GM18502 (cell line): Measurements from ENCODE around the gene OAS3.
"Not testable (repeated sequence)": the region's sequence is repeated elsewhere in the genome, so short reads cannot be mapped to it uniquely, and the experiment has no call there.

Experiments
- ATAC-seq: cut with Tn5 transposase; IDR thresholded peaks from one replicate; pipeline ENCODE4 v1.9.1; 2021; ENCODE audit warnings: mild to moderate bottlenecking; ENCODE audit not compliant: unreplicated experiment, poor library complexity

Gene OAS3

DNA sequence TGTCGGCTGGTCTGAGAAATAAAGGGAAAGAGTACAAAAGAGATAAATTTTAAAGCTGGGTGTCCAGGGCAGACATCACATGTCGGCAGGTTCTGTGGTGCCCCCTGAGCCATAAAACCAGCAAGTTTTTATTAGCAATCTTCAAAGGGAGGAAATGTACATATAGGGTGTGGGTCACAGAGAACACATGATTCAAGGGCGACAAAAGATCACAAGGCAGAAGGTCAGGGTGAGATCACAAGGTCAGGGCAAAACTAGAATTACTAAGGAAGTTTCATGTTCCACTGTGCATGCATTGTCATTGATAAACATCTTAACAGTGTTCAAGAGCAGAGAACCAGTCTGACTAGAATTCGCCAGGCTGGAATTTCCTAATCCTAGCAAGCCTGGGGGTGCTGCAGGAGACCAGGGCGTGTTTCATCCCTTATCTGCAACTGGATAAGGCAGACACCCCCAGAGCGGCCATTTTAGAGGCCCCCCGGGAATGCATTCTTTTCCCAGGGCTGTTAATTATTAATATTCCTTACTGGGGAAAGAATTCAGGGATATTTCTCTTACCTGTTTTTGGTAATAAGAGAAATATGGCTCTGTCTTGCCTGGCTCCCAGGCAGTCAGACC lies 11.7 kb upstream of the OAS3 start:
- not testable (repeated sequence) for ATAC-seq

DNA sequence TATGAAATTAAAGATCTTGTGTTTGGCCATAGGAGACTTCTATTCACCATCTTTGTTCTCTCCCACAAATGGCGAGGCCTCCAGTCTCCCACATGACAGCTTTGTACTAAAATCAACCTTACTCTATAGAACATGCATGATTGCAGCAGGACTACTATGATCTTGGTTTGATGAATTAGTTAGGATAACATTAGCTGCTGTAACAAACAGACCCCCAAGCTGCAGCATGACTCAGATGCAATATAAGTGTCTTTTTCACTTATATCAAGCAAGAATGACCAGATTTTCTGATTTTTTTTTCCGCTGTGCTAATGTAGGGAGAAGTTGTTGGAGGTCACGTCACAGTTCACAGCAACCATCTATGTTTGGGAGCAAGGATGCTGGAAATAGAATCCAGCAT lies 10.8 kb upstream of the OAS3 start:
- no peak for ATAC-seq

DNA sequence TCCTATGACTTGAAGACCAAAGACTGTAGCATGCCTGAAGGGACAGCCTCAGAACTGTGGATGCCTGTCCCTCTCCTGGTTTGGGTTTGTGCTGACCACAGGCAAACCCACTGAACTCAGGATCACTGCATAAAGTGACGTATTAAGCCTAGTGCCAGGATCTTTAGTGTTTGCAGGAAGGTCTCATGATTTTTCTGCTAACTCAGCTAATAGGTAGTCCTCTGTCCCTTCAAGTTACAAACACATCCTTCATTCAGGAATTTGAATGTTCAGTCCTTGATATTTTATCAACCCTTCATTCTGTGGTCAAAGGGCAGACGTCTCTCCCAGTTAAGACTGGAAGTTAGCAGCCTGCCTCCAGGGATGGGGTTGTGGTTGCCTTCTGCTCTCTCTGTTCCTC lies 10.3 kb upstream of the OAS3 start:
- ATAC-seq = no peak

DNA sequence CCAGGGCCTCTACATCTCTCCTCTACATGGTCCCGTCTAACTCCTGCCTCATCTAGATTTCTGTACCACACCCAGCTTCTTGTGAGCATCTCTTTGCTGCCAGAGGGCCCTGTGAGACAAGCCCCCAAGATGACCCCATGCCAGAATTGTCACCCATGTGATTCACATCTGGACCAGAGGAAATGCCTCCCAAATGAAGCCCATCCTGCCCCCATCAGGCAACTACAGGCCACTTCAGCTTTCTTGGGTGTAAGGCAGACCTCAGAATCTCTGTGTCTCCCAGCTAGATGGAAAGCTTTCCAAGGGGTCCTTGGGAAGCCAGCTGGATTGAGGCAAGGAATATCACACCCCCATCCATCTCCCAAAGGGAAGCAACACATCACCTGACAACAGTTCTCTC lies 9.3 kb upstream of the OAS3 start:
- no peak for ATAC-seq

DNA sequence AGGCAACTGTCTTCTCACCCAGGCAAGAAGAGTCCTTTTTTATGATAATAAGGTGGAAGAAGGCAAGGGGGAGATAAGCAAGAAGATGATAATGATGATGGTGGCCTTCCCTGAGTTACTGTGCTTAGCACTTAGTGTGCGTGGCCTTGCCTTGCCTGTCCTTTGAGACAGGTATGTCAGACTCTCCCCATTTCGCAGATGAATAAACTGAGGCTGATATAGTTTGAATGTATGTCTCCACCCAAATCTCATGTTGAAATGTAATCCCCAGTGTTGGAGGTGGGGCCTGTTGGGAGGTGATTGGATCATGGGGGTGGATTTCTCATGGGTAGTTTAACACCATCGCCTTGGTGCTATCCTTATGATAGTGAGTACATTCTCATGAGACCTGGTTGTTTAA lies 8.6 kb upstream of the OAS3 start:
- no peak for ATAC-seq

DNA sequence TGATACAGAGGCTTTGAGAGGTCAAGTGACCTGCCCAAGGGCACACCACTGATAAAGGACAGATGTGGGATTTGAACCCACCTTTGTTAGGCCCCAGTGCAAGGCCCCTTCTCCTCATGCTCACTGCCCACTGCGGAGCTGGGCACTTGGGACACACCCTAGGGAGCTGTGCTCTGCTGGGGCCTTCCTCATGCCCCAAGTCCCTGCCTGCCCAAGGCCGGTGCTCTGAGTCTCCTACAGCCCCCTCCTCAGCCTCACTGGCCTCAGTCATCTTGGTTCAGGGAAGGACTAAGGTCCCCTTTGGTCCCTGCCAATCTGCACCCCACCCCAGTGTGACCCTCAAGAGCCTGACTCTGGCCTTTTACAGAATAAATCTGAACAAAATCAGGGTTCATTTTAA lies 7.9 kb upstream of the OAS3 start:
- ATAC-seq = no peak

DNA sequence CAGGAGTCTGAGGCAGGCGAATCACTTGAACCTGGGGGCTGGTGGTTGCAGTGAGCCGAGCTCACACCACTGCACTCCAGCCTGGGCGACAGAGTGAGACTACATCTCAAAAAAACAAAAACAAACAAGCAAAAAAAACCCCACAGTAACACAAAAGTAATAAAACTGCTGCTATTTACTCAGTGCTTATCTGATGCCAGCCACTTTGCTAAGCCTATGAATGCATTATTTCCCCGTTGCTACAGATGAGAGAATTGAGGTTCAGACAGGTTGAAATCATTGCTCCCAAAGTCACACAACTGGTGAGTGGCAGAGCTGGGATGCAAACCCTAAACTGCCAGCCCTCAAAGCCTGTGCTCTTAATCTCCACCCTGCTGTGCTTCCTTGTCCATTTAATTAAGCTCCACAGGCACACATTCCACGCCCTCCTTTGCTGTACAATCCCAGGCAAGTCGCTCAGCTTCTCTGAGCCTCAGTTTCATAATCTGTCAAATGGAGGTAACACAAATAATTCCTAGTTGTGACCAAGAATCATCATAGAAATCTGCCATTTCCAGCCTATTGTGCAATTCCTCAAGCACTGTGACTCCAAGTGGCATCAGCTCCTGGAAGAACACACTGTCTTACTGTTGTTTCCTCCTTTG lies 5.7 kb upstream of the OAS3 start:
- no peak for ATAC-seq

DNA sequence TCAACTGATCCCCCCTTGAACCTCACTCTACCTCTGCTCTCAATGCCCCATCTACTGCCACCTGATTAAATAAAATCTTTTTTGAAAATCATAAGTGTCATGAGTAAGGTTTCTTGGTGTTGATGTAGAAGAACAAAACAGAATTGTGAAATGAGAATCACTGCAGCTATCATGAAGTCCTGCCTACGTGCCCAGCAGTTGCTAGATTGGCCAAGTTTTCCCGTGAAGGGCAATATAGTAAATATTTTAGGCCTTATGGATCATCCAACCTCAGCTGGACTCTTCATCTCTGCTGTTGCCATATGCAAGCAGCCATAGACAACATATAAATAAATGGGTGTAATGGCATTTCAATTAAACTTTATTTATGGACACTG lies 5.2 kb upstream of the OAS3 start:
- ATAC-seq = no peak

DNA sequence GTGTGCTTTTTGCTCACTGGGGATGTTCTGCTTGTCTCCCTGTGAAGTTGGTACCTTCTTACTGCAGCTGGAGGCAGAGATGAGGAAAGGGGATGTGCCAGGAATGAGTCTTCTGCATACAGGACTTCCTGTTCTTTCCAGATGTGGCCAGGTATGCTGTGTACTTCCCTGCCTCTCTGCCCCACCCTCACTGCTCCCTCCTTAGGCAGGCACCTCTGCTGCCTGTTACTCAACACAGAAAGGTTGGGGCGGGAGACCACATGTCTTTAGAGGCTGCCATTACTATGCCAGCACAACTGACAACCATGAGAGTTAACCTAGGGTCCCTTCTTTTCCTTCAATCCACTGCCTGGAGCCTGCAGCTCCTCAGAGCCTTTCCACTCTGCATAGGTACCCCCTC lies 2.0 kb upstream of the OAS3 start:
- no peak for ATAC-seq

DNA sequence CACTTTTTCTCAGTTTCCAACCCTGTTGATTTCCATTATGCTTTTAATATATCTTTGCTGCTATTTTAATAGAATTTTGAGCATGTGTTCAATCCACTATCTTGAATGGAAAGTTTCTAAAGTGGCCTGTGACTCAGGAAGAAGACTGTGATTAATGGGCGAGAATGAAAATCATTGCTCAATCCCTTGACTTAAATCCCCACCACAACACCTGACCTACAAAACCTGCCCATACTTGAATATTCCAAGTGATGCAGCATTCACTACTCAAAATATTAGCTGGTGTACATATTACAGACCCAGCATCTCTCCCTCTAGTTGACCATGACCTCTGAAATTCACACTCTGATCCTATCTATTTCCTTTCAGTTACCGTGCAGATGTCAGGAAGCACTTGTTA lies 1.3 kb upstream of the OAS3 start:
- no peak for ATAC-seq

DNA sequence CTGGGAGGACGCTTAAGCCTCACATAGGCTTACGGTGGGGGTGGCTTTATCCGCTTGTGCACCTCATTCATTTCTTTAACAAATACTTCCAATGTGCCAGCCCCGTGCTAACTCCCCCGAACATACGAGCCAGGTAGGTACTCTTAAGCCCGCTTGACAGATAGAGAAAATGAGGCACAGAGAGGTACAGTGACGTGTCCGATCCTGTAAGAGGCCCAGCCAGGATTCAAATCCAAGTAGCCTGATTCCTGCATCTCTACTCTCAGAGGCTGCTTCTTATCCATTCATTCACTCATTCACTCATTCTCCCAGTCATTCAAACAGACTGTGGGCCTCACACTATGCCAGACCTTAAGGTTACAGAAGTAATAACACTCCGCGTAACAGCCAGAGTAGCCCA lies 477 bp downstream of the OAS3 start:
- no peak for ATAC-seq

DNA sequence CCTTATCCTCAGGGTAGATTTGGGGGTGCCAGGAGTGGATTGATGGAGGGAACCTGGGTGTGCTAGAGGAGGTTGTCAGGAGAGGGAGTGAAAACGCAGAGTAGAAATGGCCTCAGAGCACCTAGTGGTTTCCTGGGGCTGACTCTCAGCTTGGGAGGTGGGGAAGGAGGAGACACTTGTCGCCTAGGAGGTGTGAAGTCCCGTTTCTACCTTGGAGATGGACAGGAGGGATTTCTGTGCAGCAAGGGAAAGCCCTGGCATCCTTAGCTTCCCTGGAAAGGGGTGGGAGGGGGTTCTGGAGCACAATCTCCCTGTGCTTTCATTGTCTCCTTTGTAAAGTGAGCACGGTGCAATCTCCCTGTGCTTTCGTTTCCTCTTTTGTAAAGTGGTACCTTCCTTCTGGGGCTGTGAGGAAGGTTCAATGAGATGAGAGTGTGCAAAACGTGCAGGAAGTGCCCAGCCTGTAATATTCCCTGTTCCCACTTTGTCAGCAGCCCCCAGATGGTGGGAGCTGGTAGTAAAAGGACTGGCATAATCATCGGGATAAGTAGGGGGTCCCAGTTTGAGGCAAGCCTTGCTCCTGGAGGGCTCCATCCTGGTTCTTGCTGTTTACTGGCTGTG lies 1.6 kb downstream of the OAS3 start:
- peak; percentile 77 for ATAC-seq

DNA sequence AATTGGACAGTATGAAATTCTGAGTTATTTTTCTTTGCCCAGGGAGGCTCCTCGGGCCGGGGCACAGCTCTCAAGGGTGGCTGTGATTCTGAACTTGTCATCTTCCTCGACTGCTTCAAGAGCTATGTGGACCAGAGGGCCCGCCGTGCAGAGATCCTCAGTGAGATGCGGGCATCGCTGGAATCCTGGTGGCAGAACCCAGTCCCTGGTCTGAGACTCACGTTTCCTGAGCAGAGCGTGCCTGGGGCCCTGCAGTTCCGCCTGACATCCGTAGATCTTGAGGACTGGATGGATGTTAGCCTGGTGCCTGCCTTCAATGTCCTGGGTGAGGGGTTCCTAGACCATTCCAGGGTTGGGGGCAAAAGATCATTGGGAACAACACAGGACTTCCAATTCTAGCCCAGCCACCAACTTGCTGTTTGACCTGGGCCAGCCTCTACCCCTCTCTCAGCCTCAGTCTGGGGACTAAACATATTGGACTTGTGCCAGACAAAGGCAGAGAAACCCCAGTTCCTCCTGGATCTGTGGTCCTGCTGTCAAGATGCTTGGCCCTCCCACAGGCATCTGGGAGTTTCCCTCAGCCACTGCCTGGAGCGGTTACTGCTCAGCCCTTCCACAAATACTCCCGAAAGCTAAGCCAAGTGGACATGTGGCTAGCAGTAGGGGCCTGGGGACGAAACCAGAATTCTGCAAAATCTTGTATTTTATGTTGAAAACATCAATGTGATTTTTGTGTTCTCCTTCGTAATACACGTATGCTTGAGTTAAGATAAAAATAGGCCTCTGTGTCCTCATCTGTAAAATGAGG lies 3.5 kb downstream of the OAS3 start:
- ATAC-seq = no peak

DNA sequence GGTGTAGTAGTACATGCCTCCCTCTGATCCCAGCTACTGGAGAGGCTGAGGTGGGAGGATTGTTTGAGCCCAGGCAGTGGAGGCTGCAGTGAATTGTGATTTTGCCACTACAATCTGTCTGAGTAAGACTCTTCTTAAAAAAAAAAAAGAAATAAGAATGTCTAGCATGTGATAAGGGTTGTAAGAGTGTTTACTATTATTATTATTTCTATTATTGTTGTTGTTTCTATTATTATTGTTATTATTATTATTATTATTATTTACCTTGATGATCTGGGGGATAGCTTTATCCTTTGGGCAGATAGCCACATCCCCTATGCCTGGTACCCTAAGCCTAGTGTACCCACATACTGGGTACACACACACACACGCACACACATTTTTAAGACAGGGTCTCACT lies 4.3 kb downstream of the OAS3 start:
- no peak for ATAC-seq

DNA sequence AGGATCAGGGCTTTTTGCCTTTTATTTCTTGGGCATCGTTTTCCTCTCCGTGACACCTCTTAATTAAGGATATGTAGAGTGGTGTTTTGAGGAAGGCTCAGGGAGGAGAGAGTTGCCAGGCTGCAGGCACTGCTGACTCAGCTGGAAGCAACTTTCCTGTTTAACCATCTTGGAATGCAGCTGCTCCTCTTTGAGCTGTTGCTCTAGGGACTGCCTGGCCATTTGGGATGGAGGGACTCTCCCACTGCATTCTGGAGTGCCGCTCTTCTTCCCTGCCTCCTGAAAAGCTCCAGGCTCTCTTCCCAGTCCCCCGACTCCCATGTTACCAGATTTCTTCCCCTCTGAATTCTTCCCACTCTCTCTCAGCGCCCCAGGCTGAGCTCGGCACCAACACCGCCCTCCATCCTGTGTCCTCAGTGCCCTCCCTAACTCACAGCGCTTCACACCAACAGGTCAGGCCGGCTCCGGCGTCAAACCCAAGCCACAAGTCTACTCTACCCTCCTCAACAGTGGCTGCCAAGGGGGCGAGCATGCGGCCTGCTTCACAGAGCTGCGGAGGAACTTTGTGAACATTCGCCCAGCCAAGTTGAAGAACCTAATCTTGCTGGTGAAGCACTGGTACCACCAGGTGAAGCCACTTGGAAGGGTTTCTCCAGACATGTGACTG lies 5.9 kb downstream of the OAS3 start:
- ATAC-seq = no peak

DNA sequence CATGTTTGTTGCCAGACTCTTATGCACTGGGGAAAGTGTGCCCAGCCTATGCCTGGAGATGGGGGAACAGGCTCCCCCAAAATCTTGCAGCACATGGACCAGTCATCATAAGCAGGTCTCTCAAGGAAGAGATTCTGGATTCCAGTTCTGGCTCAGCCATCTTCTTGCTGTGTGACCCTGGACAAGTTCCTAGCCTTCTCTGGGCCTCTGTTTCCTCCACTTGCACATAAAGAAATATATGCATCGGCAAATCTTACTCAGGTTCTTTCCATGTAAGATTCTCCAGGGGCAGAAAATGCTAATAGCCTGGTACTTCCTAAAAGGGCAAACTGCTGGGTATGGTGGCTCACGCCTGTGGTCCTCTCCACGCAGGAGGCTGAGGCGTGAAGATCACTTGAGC lies 7.2 kb downstream of the OAS3 start:
- ATAC-seq = no peak

DNA sequence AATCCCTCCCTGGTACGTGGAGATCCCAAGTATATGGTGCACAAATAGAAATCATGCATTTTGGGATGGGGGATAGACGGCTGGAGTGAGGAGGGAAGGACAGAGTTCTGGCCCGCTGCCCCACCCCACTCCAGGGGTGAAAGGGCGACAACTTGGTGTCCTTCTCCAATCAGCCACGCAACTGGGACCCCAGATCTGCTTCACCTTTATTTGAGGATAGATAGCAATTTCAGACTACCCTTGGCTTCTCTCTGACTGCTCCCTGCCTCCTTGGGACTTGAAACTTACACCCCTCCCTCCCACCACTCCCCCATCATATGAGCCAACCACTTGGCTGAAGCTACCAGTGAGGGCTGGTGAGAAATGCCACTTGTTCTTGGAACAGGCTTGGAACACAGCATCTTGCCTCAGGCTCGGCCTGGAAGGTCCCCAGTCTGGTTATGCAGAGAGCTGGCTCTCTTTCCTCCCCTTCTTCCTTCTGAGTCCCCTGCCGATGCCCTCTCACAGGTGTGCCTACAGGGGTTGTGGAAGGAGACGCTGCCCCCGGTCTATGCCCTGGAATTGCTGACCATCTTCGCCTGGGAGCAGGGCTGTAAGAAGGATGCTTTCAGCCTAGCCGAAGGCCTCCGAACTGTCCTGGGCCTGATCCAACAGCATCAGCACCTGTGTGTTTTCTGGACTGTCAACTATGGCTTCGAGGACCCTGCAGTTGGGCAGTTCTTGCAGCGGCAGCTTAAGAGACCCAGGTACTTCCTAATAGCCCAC lies 8.1 kb downstream of the OAS3 start:
- ATAC-seq = no peak

DNA sequence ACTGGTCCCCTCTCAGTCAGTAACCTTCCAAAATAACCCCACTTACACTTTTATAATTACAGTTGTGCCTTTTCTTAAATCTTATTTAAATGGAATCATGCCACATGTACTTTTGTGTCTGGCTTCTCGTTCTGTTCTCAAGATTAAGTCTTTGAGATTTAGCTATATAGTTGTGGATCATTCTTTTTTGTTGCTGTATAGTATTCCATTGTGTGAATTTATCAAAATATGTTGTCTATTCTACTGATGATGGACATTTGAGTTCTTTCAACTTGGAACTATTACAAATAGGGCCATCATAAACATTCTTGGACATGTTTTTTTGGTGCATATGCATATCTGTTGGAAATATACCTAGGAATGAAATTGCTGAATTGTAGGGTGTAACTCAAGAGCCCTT lies 9.0 kb downstream of the OAS3 start:
- ATAC-seq = no peak

DNA sequence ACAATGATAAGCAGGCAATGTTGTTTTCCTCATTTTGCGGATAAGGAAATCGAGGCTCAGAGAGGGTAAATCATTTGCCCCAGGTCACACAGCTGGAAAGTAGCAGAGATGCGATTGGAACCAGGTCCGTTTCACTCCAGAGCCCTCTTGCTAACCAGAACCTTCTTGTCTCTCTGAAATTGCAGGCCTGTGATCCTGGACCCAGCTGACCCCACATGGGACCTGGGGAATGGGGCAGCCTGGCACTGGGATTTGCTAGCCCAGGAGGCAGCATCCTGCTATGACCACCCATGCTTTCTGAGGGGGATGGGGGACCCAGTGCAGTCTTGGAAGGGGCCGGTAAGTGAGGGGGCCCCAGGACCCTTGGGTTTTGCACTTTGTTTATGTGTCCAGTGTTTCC lies 9.5 kb downstream of the OAS3 start:
- no peak for ATAC-seq

DNA sequence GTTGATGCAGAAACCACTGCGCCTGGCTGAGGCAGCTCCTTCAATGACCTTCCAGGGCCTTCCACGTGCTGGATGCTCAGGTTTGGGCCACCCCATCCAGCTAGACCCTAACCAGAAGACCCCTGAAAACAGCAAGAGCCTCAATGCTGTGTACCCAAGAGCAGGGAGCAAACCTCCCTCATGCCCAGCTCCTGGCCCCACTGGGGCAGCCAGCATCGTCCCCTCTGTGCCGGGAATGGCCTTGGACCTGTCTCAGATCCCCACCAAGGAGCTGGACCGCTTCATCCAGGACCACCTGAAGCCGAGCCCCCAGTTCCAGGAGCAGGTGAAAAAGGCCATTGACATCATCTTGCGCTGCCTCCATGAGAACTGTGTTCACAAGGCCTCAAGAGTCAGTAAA lies 10.5 kb downstream of the OAS3 start:
- no peak for ATAC-seq
